Stimulated activated naive B cell treated with anti-CD40 and anti-IgM and Interleukin-4, amounts not matched to agents 10 μg/mL and 1 μg/mL and 100 μg/mL, for 72 hours (primary cell): ENCODE data around the gene DNAJA4.

Experiments
- ATAC-seq, 2 donors: fragments of 150-1000 bp; cut with Tn5 transposase; replicated peaks; 2 replicates each; pipeline ENCODE4 v1.10.0; 2021; ENCODE audit warnings: moderate library complexity in 1 of 2
- DNase-seq: peaks from one replicate; pipeline ENCODE4 v3.0.0; 2021
- H3K27ac Mint-ChIP-seq: one replicate; pipeline ENCODE4 v1.8.0; 2022; ENCODE audit warnings: mild to moderate bottlenecking, mixed read lengths
- H3K27me3 Mint-ChIP-seq, 2 donors: one replicate each; pipeline ENCODE4 v1.8.0; 2022; ENCODE audit warnings: mixed read lengths in 2 of 2
- H3K36me3 Mint-ChIP-seq, 2 donors: one replicate each; pipeline ENCODE4 v1.8.0; 2022; ENCODE audit warnings: mixed read lengths in 2 of 2, mild to moderate bottlenecking in 1 of 2
- H3K4me1 Mint-ChIP-seq, 2 donors: one replicate each; pipeline ENCODE4 v1.8.0; 2022; ENCODE audit warnings: mixed read lengths in 2 of 2, mild to moderate bottlenecking in 1 of 2
- H3K4me3 Mint-ChIP-seq, 2 donors: one replicate each; pipeline ENCODE4 v1.8.0; 2022; ENCODE audit warnings: mild to moderate bottlenecking in 2 of 2, mixed read lengths in 2 of 2, moderate library complexity in 1 of 2
- H3K9me3 Mint-ChIP-seq, 2 donors: one replicate each; pipeline ENCODE4 v1.8.0; 2022; ENCODE audit warnings: mixed read lengths in 2 of 2, mild to moderate bottlenecking in 1 of 2

The DNAJA4 gene

GRCh38 chr15:78256044-78256437 lies 8.3 kb upstream of the DNAJA4 start:
- Mint-ChIP-seq H3K9me3 (no peaks in the 10 kb centered on the region), H3K4me3 (no peak overlapping the region), H3K4me1 (no peaks in the 10 kb centered on the region), H3K27me3 (peaks cover 0 to 3% of the 10 kb centered on the region in 2 donors), H3K36me3 (no peaks in the 10 kb centered on the region), H3K27ac (no peak overlapping the region)
- no peak for ATAC-seq
- no peak for DNase-seq

DNA sequence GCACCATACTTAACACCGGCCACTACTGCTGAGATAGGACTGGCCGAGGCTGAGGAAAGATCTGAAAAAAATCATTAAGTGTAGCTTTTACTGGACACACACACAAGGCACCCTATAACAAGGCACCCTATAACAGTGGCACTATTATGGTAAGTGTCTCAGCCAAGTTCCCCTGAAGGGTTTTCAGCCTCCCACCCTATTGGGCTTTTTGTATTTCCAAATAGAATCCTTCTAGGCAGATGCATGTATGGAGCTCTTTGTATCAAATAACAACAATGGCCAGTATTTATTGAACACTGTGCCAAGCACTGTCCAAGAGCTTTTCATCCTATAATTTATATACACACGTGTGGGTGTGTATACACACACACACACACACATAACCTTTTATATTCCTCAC lies 6.7 kb upstream of the DNAJA4 start:
- Mint-ChIP-seq H3K36me3 (no peaks in the 10 kb centered on the region), H3K9me3 (no peaks in the 10 kb centered on the region), H3K27me3 (peaks cover 0 to 3% of the 10 kb centered on the region in 2 donors), H3K4me3 (no peak overlapping the region), H3K4me1 (no peaks in the 10 kb centered on the region), H3K27ac (no peak overlapping the region)
- ATAC-seq (no peak), DNase-seq (no peak)

DNA sequence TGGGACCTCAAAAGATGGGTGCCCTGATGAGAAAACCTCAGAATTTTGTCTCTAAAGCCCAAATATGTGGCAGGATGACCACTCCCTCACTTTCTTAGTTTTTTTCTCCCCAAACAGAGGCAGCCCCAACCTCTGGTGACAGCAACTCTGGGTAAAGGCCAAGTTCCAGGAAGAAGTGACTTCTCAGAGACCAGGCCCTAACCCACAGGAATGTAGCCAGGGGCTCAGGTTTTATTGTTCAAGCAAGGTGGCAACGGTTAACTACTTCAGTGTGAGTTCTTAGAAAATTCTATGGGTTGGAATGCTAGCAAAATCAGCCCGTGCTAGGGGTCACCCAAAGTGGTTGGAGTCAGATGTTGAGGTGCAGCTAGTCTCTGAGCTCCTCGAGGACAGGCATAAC lies 5.1 kb upstream of the DNAJA4 start:
- no peaks in the 10 kb centered on the region for H3K9me3 Mint-ChIP-seq
- H3K36me3 Mint-ChIP-seq: no peaks in the 10 kb centered on the region
- no peak overlapping the region for H3K4me3 Mint-ChIP-seq
- no peak for DNase-seq
- no peak overlapping the region for H3K27ac Mint-ChIP-seq
- H3K27me3 Mint-ChIP-seq: peaks cover 0 to 3% of the 10 kb centered on the region in 2 donors
- ATAC-seq: no peak
- no peaks in the 10 kb centered on the region for H3K4me1 Mint-ChIP-seq

DNA sequence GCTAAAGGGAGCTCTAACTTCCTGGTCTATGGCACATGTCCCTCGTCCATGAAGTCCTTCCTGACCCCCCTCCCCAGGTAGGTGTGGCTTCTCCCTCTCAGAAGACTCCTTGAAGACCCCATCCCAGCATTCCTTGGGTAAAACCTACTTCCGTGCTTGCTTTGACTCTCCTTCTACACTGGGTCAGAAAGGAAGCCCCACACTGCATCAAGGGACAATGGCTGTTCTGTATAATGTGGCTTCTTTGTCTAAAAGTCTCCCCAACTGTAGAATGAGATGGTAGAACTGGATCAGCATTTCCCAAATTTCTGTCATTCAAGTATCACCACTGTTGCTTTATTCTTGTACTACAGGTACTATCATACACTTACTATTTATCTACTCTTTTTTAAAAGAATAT lies 3.9 kb upstream of the DNAJA4 start:
- no peaks in the 10 kb centered on the region for H3K4me1 Mint-ChIP-seq
- no peak overlapping the region for H3K27ac Mint-ChIP-seq
- H3K9me3 Mint-ChIP-seq: no peaks in the 10 kb centered on the region
- peaks cover 0 to 3% of the 10 kb centered on the region in 2 donors for H3K27me3 Mint-ChIP-seq
- no peaks in the 10 kb centered on the region for H3K36me3 Mint-ChIP-seq
- no peak overlapping the region for H3K4me3 Mint-ChIP-seq
- no peak for DNase-seq
- ATAC-seq: no peak

GRCh38 chr15:78261062-78261461 lies 3.3 kb upstream of the DNAJA4 start:
- no peaks in the 10 kb centered on the region for H3K36me3 Mint-ChIP-seq
- peaks cover 0 to 3% of the 10 kb centered on the region in 2 donors for H3K27me3 Mint-ChIP-seq
- no peak overlapping the region for H3K4me3 Mint-ChIP-seq
- no peak overlapping the region for H3K27ac Mint-ChIP-seq
- DNase-seq (no peak), ATAC-seq (no peak)
- H3K4me1 Mint-ChIP-seq: peaks cover 0 to 4% of the 10 kb centered on the region in 2 donors
- no peaks in the 10 kb centered on the region for H3K9me3 Mint-ChIP-seq

- peak overlapping the region; percentile 37 to 56 for H3K4me3 Mint-ChIP-seq
- H3K36me3 Mint-ChIP-seq: peaks cover 0 to 3% of the 10 kb centered on the region in 2 donors
- H3K4me1 Mint-ChIP-seq: peaks cover 0 to 9% of the 10 kb centered on the region in 2 donors
- peaks cover 0 to 9% of the 10 kb centered on the region in 2 donors for H3K27me3 Mint-ChIP-seq
- no peaks in the 10 kb centered on the region for H3K9me3 Mint-ChIP-seq
- peak overlapping the region; percentile 4 for H3K27ac Mint-ChIP-seq
- DNase-seq (no peak), ATAC-seq (no peak)
Observed at GRCh38 chr15:78263351-78263781, 996 bp upstream of the DNAJA4 start.

GRCh38 chr15:78263907-78264303 lies 457 bp upstream of the DNAJA4 start:
- peaks cover 0 to 6% of the 10 kb centered on the region in 2 donors for H3K36me3 Mint-ChIP-seq
- H3K4me3 Mint-ChIP-seq: peak overlapping the region; percentile 37 to 86
- H3K27ac Mint-ChIP-seq: no peak overlapping the region
- no peaks in the 10 kb centered on the region for H3K9me3 Mint-ChIP-seq
- ATAC-seq (no peak), DNase-seq (no peak)
- H3K27me3 Mint-ChIP-seq: peaks cover 0 to 9% of the 10 kb centered on the region in 2 donors
- H3K4me1 Mint-ChIP-seq: peaks cover 0 to 9% of the 10 kb centered on the region in 2 donors

- DNase-seq (no peak), ATAC-seq (no peak)
- H3K4me3 Mint-ChIP-seq: peak overlapping the region; percentile 84 to 86
- no peaks in the 10 kb centered on the region for H3K9me3 Mint-ChIP-seq
- H3K36me3 Mint-ChIP-seq: peaks cover 0 to 9% of the 10 kb centered on the region in 2 donors
- H3K27me3 Mint-ChIP-seq: peaks cover 0 to 9% of the 10 kb centered on the region in 2 donors
- H3K4me1 Mint-ChIP-seq: peaks cover 0 to 9% of the 10 kb centered on the region in 2 donors
- H3K27ac Mint-ChIP-seq: peak overlapping the region; percentile 82
Observed at GRCh38 chr15:78265137-78265460, 737 bp downstream of the DNAJA4 start.

GRCh38 chr15:78265752-78266224 lies 1.4 kb downstream of the DNAJA4 start:
- Mint-ChIP-seq H3K4me1 (peaks cover 0 to 9% of the 10 kb centered on the region in 2 donors), H3K36me3 (peaks cover 0 to 9% of the 10 kb centered on the region in 2 donors), H3K27me3 (peaks cover 0 to 9% of the 10 kb centered on the region in 2 donors), H3K4me3 (no peak overlapping the region), H3K9me3 (no peaks in the 10 kb centered on the region), H3K27ac (no peak overlapping the region)
- no peak for ATAC-seq
- no peak for DNase-seq

DNA sequence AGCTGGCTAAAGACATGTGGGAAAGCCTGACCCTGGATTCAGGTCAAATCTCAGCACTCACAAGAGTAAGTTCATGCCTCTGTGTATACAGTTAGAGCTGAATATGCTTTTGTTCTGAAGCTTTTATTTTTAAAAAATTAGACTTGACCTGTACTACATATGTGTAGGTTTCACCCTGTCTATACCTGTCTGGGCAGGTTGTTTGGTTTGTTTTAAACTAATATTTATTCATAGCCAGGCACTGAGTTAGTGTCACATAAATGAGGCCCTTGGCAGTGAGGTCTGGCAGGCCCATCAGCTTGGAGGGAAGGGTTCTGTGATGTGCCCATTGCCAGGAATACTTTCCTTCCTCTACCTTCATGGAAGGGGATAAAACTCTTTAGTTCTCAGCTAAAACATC lies 1.9 kb downstream of the DNAJA4 start:
- no peak for DNase-seq
- H3K36me3 Mint-ChIP-seq: peaks cover 0 to 9% of the 10 kb centered on the region in 2 donors
- no peaks in the 10 kb centered on the region for H3K9me3 Mint-ChIP-seq
- H3K4me3 Mint-ChIP-seq: no peak overlapping the region
- ATAC-seq: no peak
- no peak overlapping the region for H3K27ac Mint-ChIP-seq
- peaks cover 0 to 9% of the 10 kb centered on the region in 2 donors for H3K27me3 Mint-ChIP-seq
- peaks cover 0 to 9% of the 10 kb centered on the region in 2 donors for H3K4me1 Mint-ChIP-seq

GRCh38 chr15:78266806-78267205 lies 2.4 kb downstream of the DNAJA4 start:
- no peak overlapping the region for H3K4me3 Mint-ChIP-seq
- no peak overlapping the region for H3K27ac Mint-ChIP-seq
- H3K36me3 Mint-ChIP-seq: peaks cover 0 to 13% of the 10 kb centered on the region in 2 donors
- peaks cover 0 to 9% of the 10 kb centered on the region in 2 donors for H3K4me1 Mint-ChIP-seq
- peaks cover 0 to 9% of the 10 kb centered on the region in 2 donors for H3K27me3 Mint-ChIP-seq
- H3K9me3 Mint-ChIP-seq: no peaks in the 10 kb centered on the region
- no peak for ATAC-seq
- no peak for DNase-seq

GRCh38 chr15:78272316-78272715 lies 8.0 kb downstream of the DNAJA4 start:
- Mint-ChIP-seq H3K27me3 (peaks cover 0 to 2% of the 10 kb centered on the region in 2 donors), H3K36me3 (peaks cover 8 to 30% of the 10 kb centered on the region in 2 donors), H3K4me1 (no peaks in the 10 kb centered on the region), H3K4me3 (no peak overlapping the region), H3K9me3 (no peaks in the 10 kb centered on the region), H3K27ac (no peak overlapping the region)
- ATAC-seq: no peak
- no peak for DNase-seq

DNA sequence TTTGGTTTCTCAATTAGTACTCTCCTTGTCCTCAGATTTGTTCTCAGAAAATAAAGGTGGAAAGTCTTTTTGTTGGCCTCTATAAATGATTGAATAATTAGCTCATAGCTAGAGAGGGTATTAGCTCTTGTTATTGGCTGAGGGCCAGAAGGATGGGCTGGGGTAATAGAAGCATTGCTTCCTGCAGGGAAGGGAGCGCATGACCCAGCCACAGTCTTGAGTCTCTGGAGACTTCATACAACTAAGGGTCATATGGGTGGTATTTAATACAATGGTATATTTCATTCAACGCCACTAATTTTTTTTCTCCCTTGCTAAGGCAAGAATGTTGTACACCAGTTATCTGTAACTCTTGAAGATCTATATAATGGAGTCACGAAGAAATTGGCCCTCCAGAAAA lies 8.4 kb downstream of the DNAJA4 start:
- H3K27ac Mint-ChIP-seq: no peak overlapping the region
- no peak overlapping the region for H3K4me3 Mint-ChIP-seq
- no peak for DNase-seq

DNA sequence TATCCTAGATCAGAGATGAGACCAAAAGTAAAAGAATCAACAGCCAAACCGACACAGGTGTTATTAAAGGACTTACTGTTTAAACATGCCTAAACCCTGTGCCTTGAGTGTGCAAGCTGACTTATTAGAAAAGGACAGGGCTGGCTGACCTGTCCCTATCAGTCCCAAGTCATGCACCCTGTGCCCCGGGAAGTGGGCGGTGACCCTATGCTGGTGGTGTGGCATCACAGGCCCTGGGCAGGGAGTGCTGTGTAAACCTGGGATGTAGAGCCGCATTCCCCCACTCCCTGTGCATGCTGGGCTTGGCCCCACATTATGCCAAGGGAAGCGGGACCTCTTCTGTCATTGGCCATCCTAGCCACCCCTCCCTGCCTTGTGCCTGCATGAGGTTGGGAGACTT lies 10.6 kb downstream of the DNAJA4 start:
- H3K27me3 Mint-ChIP-seq: no peaks in the 10 kb centered on the region
- ATAC-seq (no peak), DNase-seq (no peak)
- no peak overlapping the region for H3K4me3 Mint-ChIP-seq
- H3K9me3 Mint-ChIP-seq: no peaks in the 10 kb centered on the region
- peaks cover 18 to 43% of the 10 kb centered on the region in 2 donors for H3K36me3 Mint-ChIP-seq
- no peak overlapping the region for H3K27ac Mint-ChIP-seq
- H3K4me1 Mint-ChIP-seq: no peaks in the 10 kb centered on the region

More for the DNA sequence above, 8.4 kb downstream of the DNAJA4 start:
- no peaks in the 10 kb centered on the region for H3K9me3 Mint-ChIP-seq
- H3K4me1 Mint-ChIP-seq: no peaks in the 10 kb centered on the region
- peaks cover 9 to 33% of the 10 kb centered on the region in 2 donors for H3K36me3 Mint-ChIP-seq
- no peaks in the 10 kb centered on the region for H3K27me3 Mint-ChIP-seq
- ATAC-seq: no peak

DNA sequence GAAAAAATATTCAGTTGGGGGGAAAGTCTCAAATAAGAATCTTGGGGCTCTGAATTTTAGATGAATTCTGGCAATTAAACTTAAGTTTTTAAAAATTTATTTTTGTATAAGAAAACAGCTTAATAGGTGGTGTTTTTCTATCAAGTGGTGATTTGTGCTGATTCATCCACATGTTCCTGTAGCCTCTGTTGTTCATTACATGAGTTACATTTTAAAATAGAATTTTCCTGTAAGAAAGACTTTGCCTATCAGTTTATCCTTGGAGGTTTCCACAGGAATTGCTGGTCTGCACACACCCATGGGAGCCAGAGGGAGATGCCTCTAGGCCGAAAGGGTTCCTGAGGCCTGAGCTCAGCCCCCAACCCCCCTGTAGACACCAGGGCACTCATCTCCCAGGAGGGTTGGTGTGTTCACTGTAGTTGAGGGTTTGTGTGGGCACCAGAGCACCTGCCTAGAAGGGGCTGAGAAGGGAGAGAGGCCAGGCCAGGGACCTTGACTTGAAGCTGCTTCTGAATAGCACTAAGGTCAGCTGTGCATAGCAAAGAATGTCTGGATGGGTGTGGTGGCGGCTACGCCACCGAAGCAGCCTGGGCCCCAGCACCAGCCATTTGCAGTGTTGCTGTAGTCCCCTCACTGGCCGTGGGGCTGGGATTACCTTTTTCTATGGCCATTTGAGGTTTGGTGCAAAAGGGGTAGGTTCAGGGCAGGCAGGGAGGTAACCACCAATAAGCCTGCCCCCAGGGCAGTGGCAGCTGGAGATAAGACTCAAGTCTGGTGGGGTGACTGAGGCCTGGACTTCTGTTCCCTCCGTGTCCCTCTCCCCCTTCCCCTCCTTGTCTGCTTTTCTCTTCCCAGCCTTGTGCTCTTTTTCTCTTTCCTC lies 11.9 kb downstream of the DNAJA4 start:
- H3K4me1 Mint-ChIP-seq: no peaks in the 10 kb centered on the region
- DNase-seq (no peak), ATAC-seq (no peak)
- peaks cover 21 to 52% of the 10 kb centered on the region in 2 donors for H3K36me3 Mint-ChIP-seq
- no peaks in the 10 kb centered on the region for H3K27me3 Mint-ChIP-seq
- no peak overlapping the region for H3K4me3 Mint-ChIP-seq
- H3K9me3 Mint-ChIP-seq: no peaks in the 10 kb centered on the region
- H3K27ac Mint-ChIP-seq: no peak overlapping the region
